Gastroesophageal sphincter (tissue), 4 donors: Measurements from ENCODE around the gene NFASC. TPM values are rescaled to one million over a fixed set of nuclear protein-coding genes. Genes with fewer than 3 reads are reported as not detected.

Experiments used
- ATAC-seq: fragments of 150-250 bp; one replicate; pipeline ENCODE4 v1.9.1; 2016; ENCODE audit warnings: mild to moderate bottlenecking, moderate library complexity
- H3K27ac ChIP-seq, 4 donors: fragments of 200-600 bp; sonication (generic) in 3 of 4; 1 replicate in 3 of 4; 2 replicates in 1 of 4; pipeline ENCODE4 v1.5.1; 2016 to 2019
- H3K27me3 ChIP-seq: fragments of 200-600 bp; sonication (generic); one replicate; pipeline ENCODE4 v1.5.1; 2019
- H3K36me3 ChIP-seq, 2 donors: fragments of 200-600 bp; sonication (generic); one replicate each; pipeline ENCODE4 v1.5.1; 2019; ENCODE audit warnings: control low read depth in 1 of 2
- H3K4me1 ChIP-seq, 3 donors: fragments of 200-600 bp; sonication (generic); 1 replicate in 2 of 3; 2 replicates in 1 of 3; pipeline ENCODE4 v1.5.1; 2016 to 2019; ENCODE audit warnings: control low read depth in 2 of 3
- H3K4me3 ChIP-seq, 2 donors: fragments of 200-600 bp; sonication (generic); one replicate each; pipeline ENCODE4 v1.5.1; 2019; ENCODE audit warnings: mild to moderate bottlenecking in 1 of 2, moderate library complexity in 1 of 2
- H3K9me3 ChIP-seq, 3 donors: fragments of 200-600 bp; sonication (generic); one replicate each; pipeline ENCODE4 v1.5.1; 2017 to 2019; ENCODE audit warnings: control low read depth in 2 of 3
- CTCF ChIP-seq, 4 experiments: fragments of 200-600 bp in 2 of 4; fragments of 450-650 bp in 2 of 4; sonication (generic) in 1 of 4; IDR thresholded peaks; one replicate each; pipeline ENCODE4 v1.5.1; 2017 to 2019; ENCODE audit warnings: antibody characterized with exemption in 4 of 4, mild to moderate bottlenecking in 2 of 4, moderate library complexity in 2 of 4
- EP300 ChIP-seq: sonication (generic); formaldehyde crosslinking; IDR thresholded peaks from one replicate; pipeline ENCODE4 v1.6.1; 2017; ENCODE audit warnings: antibody characterized with exemption, mild to moderate bottlenecking
- POLR2A ChIP-seq, 2 donors: fragments of 450-650 bp; IDR thresholded peaks; one replicate each; pipeline ENCODE4 v1.6.1; 2017; ENCODE audit warnings: antibody characterized with exemption in 2 of 2, mild to moderate bottlenecking in 2 of 2, moderate library complexity in 1 of 2
- POLR2AphosphoS5 ChIP-seq: sonication (generic); formaldehyde crosslinking; IDR thresholded peaks from one replicate; pipeline ENCODE4 v1.6.1; 2017; ENCODE audit warnings: antibody characterized with exemption
- WGBS, 2 donors: methylation state at CpG; one replicate each; pipeline ENCODE4 v1.1.5; 2018; ENCODE audit warnings: low coverage in 1 of 2; 5-methylcytosine and 5-hydroxymethylcytosine counted together
- total RNA-seq, 4 donors: library from RNA; depleted of rRNA; stranded (reverse); fragments of >200 nt; gene quantifications; one replicate each; pipeline ENCODE4 v1.1.0, GENCODE V29; 2016

The NFASC gene
- total RNA-seq, 4 donors from 2014 or later, result 39.0 to 121 (median 54.5) TPM

- Histone ChIP-seq H3K27me3 (no peaks in the 10 kb centered on the region), H3K27ac (peak overlapping the region in 3 of 4 donors; percentile 11 to 57 (median 12)), H3K36me3 (no peaks in the 10 kb centered on the region), H3K4me1 (peaks cover 0 to 70% (median 42%) of the 10 kb centered on the region in 3 donors), H3K4me3 (no peak overlapping the region), H3K9me3 (no peaks in the 10 kb centered on the region)
- no peak for ATAC-seq
- TF ChIP-seq CTCF (IDR thresholded peaks at IDR 0.05) (no peak), POLR2A (IDR thresholded peaks at IDR 0.05) (no peak), EP300 (no peak), POLR2AphosphoS5 (no peak)
- WGBS, 2 donors, result 80 to 83% methylated on average over 1 to 2 of the region's 7 CpGs
Observed at GRCh38 chr1:204868340-204868700, 2.3 kb upstream of the NFASC start.

GRCh38 chr1:204869097-204869496 is 1.6 kb upstream of the NFASC start:
- Histone ChIP-seq H3K27me3 (no peaks in the 10 kb centered on the region), H3K4me3 (no peak overlapping the region), H3K9me3 (no peaks in the 10 kb centered on the region), H3K27ac (peak overlapping the region in 3 of 4 donors; percentile 11 to 57 (median 12)), H3K36me3 (no peaks in the 10 kb centered on the region), H3K4me1 (peaks cover 0 to 78% (median 42%) of the 10 kb centered on the region in 3 donors)
- TF ChIP-seq CTCF (IDR thresholded peaks at IDR 0.05), result no peak
- no peak for TF ChIP-seq POLR2A (IDR thresholded peaks at IDR 0.05)
- TF ChIP-seq POLR2AphosphoS5, result no peak
- no peak for TF ChIP-seq EP300
- no peak for ATAC-seq
- 78 to 100% methylated on average over 3 of the region's 3 CpGs for WGBS, 2 donors

DNA sequence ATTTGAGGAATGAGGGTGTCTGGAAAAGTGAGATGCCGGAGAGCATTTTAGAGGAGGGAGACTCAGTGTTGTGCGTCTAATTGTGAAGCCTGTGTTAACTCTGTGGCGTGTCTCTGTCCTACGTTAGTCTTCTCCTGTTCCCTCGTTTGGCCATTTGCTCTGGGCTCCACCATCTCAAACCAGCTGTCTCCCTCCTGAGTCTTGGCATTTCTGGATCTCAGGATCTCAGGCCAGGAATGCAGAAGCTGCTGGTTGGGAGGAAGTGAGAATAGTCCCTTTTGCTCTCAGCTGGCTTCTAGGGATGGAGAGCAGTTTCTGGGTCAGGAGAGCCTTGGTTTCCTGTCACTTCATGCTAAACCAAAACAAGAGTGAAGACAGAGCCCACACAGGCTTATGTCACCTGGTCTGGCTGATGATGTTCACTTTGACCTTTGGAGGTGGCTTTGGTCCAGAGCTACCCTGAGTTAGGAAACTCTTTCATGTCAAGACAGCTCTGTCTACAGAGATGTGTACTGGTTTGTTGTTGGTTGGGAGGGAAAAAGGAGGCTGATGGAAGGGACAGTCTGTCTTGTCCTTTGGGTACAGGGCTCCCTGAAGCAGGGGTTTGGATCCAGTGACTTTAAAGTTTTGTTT is 859 bp downstream of the NFASC start:
- Histone ChIP-seq H3K27me3 (no peaks in the 10 kb centered on the region), H3K36me3 (no peaks in the 10 kb centered on the region), H3K27ac (peak overlapping the region in 3 of 4 donors; percentile 53 to 70 (median 69)), H3K9me3 (no peaks in the 10 kb centered on the region), H3K4me3 (no peak overlapping the region), H3K4me1 (peaks cover 0 to 87% (median 40%) of the 10 kb centered on the region in 3 donors)
- TF ChIP-seq POLR2AphosphoS5 (no peak), EP300 (no peak), CTCF (IDR thresholded peaks at IDR 0.05) (no peak), POLR2A (IDR thresholded peaks at IDR 0.05) (no peak)
- WGBS, 2 donors, result 56 to 71% methylated on average over 5 of the region's 5 CpGs
- ATAC-seq, result peak; percentile 19

DNA sequence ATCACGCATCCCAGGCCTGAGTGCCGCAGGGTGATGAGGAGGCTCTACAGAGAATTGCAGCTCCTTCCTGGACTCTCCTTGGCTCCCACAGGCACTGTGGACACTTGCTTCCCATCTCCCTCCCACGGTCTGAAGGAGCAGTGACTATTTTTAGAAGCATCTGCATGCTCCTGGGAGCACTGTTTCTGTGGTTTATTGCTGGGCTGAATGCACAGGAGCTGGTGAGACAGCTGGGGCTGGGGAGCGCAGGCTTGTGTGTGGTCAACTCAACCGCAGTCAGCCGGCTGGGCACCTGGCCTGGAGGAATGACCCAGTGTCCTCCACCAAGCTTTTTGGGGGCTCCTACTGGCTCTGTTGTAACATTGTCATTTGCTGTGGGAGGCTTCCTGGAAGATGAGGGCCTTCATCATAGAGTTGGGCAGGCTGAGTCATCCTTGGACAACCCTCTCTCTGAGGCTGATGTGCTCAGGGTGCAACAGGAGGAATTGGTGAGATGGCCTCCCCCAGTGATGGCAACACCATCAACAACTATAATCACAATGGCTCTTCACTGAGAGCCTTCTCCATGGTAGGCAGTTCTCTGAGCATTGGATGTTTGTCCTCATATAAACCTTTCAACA is 1.7 kb downstream of the NFASC start:
- Histone ChIP-seq H3K9me3 (no peaks in the 10 kb centered on the region), H3K4me1 (peaks cover 0 to 81% (median 39%) of the 10 kb centered on the region in 3 donors), H3K27me3 (no peaks in the 10 kb centered on the region), H3K4me3 (no peak overlapping the region), H3K27ac (peak overlapping the region in 3 of 4 donors; percentile 53 to 70 (median 69)), H3K36me3 (no peaks in the 10 kb centered on the region)
- WGBS, 2 donors, result 0% methylated on average over 1 of the region's 6 CpGs
- no peak for TF ChIP-seq POLR2A (IDR thresholded peaks at IDR 0.05)
- TF ChIP-seq POLR2AphosphoS5, result no peak
- TF ChIP-seq EP300, result no peak
- no peak for TF ChIP-seq CTCF (IDR thresholded peaks at IDR 0.05)
- no peak for ATAC-seq

- ATAC-seq, result no peak
- peaks cover 0 to 81% (median 33%) of the 10 kb centered on the region in 3 donors for H3K4me1 ChIP-seq
- H3K27me3 ChIP-seq, result no peaks in the 10 kb centered on the region
- H3K9me3 ChIP-seq, result no peaks in the 10 kb centered on the region
- no peak overlapping the region for H3K4me3 ChIP-seq
- H3K36me3 ChIP-seq, result no peaks in the 10 kb centered on the region
- no peak for TF ChIP-seq EP300
- no peak for TF ChIP-seq POLR2AphosphoS5
- no peak for TF ChIP-seq CTCF (IDR thresholded peaks at IDR 0.05)
- no peak for TF ChIP-seq POLR2A (IDR thresholded peaks at IDR 0.05)
- peak overlapping the region in 3 of 4 donors; percentile 34 to 70 (median 53) for H3K27ac ChIP-seq
- WGBS, 2 donors, result 40 to 100% methylated on average over 1 to 2 of the region's 2 CpGs
Observed at GRCh38 chr1:204873176-204873575, 2.5 kb downstream of the NFASC start.
